ENCODE measurements around the gene GTF2H2C.
"Not testable (repeated sequence)": the region's sequence is repeated elsewhere in the genome, so short reads cannot be mapped to it uniquely, and the experiment has no call there.

GRCh38 chr5:69537911-69538310 lies 22.1 kb upstream of the GTF2H2C start:
- TF ChIP-seq, protein P1, sequence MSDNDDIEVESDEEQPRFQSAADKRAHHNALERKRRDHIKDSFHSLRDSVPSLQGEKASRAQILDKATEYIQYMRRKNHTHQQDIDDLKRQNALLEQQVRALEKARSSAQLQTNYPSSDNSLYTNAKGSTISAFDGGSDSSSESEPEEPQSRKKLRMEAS (IDR thresholded peaks at IDR 0.05; ENCODE audit: low read depth) = not testable (repeated sequence)
- TF ChIP-seq POLR2AphosphoS5 (IDR thresholded peaks at IDR 0.05; ENCODE audit: low read depth, low read length); IRF3 (IDR thresholded peaks at IDR 0.05; ENCODE audit: low read depth, low read length); YY1 (IDR thresholded peaks at IDR 0.05; ENCODE audit: low read depth); GABPA (IDR thresholded peaks at IDR 0.05; ENCODE audit: low read depth); EP300 (IDR thresholded peaks at IDR 0.05; ENCODE audit: borderline replicate concordance in 1 of 2, low read depth in 1 of 2, low read length in 1 of 2); SMC3 (IDR thresholded peaks at IDR 0.05; ENCODE audit: low read depth, low read length); MXI1 (IDR thresholded peaks at IDR 0.05; ENCODE audit: low read depth, low read length); GATA2 (CRISPR knock-in tag; IDR thresholded peaks at IDR 0.05): not testable (repeated sequence)
- TF ChIP-seq, protein P2, sequence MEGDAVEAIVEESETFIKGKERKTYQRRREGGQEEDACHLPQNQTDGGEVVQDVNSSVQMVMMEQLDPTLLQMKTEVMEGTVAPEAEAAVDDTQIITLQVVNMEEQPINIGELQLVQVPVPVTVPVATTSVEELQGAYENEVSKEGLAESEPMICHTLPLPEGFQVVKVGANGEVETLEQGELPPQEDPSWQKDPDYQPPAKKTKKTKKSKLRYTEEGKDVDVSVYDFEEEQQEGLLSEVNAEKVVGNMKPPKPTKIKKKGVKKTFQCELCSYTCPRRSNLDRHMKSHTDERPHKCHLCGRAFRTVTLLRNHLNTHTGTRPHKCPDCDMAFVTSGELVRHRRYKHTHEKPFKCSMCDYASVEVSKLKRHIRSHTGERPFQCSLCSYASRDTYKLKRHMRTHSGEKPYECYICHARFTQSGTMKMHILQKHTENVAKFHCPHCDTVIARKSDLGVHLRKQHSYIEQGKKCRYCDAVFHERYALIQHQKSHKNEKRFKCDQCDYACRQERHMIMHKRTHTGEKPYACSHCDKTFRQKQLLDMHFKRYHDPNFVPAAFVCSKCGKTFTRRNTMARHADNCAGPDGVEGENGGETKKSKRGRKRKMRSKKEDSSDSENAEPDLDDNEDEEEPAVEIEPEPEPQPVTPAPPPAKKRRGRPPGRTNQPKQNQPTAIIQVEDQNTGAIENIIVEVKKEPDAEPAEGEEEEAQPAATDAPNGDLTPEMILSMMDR (IDR thresholded peaks at IDR 0.05) = not testable (repeated sequence)
- TF ChIP-seq, protein P3, sequence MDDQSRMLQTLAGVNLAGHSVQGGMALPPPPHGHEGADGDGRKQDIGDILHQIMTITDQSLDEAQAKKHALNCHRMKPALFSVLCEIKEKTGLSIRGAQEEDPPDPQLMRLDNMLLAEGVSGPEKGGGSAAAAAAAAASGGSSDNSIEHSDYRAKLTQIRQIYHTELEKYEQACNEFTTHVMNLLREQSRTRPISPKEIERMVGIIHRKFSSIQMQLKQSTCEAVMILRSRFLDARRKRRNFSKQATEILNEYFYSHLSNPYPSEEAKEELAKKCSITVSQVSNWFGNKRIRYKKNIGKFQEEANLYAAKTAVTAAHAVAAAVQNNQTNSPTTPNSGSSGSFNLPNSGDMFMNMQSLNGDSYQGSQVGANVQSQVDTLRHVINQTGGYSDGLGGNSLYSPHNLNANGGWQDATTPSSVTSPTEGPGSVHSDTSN (IDR thresholded peaks at IDR 0.05) = not testable (repeated sequence)

Data from SK-N-SH (cell line).